RCC 7860 (cell line): ENCODE data around the gene RNASEH2B.

Experiments used
- DNase-seq: peaks from one replicate; pipeline ENCODE4 v3.0.0-alpha.2; 2015; ENCODE audit warnings: low spot score
- FAIRE-seq: peaks from 2 replicates; lab custom pipeline; 2012; peaks lifted over from hg19 to GRCh38; lab: Jason Lieb, UNC

The RNASEH2B gene

GRCh38 chr13:50909605-50910484, at the start of gene RNASEH2B:
TSS of gene RNASEH2B (plus strand) at chr13:50909791. CDS start at chr13:50910077, 286 bp downstream.
- DNase-seq (peak; percentile 17), FAIRE-seq (no peak)

DNA sequence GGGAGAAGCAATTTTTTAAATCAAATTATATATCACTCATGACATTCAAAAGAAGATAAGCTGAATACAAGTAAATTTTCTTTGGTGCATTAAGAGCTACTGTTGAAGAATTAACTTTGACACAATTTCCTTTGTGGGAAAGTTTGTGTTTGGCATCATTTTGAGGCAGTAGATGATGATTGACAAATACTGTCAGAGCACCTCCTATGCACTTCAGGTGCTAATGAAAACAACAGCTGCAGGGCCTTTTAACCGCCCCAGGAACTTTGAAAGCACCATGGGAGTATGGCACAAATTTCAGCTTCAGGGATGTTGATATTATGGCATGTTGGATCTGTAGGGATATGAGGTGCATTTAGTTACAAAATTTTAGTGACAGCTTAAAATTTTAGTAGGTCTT, 45.1 kb upstream of the RNASEH2B start:
- FAIRE-seq: no peak
- no peak for DNase-seq

- FAIRE-seq (no peak), DNase-seq (no peak)
These were observed 42.6 kb upstream of the RNASEH2B start for GRCh38 chr13:50866817-50867636.

GRCh38 chr13:50867637-50867945, 42.0 kb upstream of the RNASEH2B start:
- no peak for FAIRE-seq
- no peak for DNase-seq

GRCh38 chr13:50871405-50871804, 38.2 kb upstream of the RNASEH2B start:
- no peak for FAIRE-seq

DNA sequence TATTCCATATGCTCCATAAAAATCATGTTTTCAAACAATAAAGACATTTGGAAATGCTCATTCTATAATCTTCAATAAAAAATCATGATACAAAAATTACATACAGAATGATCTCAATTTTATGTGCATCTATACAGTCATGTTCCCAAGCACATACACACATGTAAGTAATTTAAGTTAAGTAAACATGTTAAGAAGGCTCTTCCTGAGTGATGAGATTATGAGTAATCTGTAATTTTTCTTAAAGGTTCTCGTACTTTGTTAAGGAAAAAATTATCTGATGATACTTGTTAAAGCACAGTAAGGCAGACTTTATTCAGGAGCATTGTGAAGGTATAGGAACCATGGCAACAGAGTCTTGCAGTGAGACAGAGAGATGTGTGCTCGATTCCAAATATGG, 36.1 kb upstream of the RNASEH2B start:
- FAIRE-seq (no peak), DNase-seq (no peak)

More at GRCh38 chr13:50871405-50871804, 38.2 kb upstream of the RNASEH2B start:
- DNase-seq: no peak

DNA sequence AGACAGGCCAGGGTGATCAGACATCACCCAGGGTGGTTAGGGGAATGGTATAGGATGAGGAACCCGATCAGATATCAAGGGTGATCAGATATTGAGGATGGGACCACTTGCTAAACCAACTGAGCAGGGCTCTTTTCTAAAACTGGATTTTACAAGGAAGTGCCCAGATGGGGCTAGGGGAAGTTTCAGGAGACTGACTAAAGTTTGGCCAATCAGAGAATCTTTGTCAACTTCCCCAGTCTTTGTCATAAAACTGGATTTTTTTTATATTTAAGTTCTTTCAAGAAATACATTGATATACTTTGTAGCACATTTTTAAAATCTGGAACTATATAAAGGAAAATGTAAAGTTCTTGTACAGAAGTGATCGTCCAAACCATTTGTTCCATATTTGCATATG, 35.6 kb upstream of the RNASEH2B start:
- no peak for FAIRE-seq
- DNase-seq: no peak

DNA sequence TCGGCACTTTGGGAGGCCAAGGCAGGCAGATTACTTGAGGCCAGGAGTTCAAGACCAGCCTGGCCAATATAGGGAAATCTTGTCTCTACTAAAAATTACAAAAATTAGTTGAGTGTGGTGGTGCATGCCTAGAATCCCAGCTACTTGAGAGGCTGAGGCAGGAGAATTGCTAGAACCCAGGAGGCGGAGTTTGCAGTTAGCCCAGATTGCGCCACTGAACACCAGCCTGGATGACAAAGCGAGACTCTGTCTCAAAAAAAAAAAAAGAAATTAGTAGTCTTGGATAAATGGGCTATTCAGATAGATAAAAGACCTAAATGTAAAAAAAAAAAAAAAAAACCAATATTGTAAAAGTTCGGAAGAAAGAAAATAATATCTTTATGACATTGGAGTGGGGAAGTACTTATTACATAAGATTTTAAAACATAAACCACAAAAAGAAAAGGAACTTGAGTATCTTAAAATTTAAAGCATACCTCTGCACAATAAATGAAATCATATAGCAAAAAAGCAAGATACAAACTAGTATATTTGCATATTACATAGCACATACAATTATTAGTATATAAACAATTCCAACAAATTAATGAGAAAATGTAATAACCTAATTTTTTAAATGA, 26.7 kb upstream of the RNASEH2B start:
- FAIRE-seq (no peak), DNase-seq (no peak)

DNA sequence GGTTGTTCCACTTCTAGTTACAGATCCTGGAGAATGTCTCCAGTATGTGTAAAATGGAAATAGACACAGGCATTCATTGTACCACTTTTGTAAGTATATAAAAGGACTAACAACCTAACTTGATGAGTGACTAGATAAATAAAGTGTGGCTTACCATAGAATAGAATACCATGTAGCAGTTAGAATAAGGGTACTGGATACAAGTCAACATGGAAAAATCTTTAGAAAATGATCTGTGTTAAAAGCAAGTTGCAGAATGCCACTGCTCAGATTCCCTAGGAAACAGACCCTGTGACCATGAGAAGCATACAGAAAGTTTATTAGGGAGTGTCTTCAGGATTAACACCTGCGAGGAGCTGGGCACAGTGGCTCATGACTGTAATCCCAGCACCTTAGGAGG, 25.9 kb upstream of the RNASEH2B start:
- FAIRE-seq: no peak
- no peak for DNase-seq

DNA sequence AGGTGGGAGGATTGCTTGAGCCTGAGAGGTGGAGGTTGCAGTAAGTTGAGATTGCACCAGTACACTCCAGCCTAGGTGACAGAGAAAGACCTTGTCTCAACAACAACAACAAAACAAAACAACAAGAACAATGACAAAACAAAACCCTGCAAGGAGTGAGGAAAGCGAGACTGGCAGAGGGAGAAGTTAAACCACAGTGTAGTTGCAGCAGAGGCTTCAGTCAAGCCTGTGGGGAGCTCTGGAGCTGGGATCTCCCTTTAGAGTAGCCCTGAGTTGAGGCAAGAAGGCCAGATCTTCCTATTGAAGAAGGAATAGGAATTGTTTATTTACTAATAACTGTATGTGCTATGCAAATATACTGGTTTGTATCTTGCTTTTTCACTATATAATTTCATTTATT, 25.3 kb upstream of the RNASEH2B start:
- FAIRE-seq (no peak), DNase-seq (no peak)

DNA sequence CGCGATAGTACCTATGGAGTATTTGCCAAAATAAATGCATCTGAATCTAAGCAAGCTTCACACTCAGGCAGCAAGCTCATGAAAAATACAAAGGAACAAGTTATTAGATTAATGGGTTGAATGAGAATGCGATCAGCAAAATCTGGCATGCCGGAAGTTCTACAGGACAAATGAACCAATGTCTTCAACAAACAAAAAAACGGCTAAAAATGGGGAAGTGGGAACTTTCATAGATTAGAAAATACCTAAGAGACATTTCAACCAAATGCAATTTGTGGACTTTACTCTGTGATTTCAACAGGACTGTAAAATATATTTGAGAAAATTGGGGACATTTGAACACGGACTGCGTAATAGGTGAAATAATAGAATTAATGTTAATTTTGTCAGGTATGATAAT, 22.4 kb upstream of the RNASEH2B start:
- no peak for FAIRE-seq

DNA sequence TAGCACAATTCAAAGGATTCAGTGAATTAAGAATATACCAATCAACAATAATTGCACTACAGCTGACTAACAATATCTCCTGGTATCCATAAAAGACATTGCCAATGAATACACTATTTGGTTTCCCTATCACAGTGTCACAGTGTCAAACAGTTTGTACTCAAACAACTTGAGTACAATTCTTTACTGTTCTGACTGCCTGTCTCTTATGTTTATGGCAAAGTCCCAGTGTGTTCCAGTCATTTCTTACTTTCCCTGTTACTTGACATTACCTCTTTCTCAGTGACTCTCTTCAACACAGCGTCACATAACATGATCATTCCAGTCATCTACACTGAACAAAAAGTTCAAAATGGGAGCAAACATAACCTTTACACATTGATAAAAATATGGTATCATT, 21.2 kb upstream of the RNASEH2B start:
- DNase-seq (no peak), FAIRE-seq (no peak)

More for the DNA sequence above, 22.4 kb upstream of the RNASEH2B start:
- no peak for DNase-seq

DNA sequence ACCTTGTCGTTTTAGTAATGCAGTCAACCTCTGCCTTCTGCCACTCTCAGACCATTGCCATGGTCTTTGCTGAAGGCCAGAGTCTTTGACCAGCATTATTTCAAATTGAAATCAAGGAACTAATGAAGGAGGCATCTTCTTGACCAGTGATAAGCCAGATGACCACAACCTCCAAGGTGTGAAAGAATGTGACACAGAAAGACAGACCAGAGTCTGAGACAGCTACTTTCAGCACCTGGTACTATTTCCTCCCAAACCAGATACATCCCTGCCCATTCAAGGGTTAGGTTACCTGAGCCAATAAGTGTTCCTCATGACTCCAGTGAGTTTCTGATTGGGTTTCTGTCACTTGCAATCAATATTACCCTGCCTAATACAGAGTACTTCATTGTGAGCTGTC, 20.3 kb upstream of the RNASEH2B start:
- FAIRE-seq (no peak), DNase-seq (no peak)

DNA sequence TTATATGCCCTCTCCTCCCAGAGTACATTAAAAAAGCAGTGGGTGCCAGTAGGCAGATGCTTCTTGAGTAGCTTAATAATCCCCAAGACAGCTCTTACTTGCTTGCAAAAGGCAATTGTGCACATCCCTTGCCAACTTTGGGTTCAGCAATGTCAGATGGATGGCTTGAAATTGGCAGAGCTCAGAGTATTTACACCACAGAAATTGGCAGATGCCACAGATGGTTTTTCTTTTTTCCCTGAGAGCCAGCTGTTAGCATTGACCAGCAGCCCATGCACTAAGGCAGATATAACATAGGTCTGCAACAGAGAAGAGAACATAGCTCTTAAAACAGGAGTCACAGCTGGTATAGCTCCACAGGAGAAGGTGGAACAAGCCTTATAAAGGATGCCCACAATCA, 18.4 kb upstream of the RNASEH2B start:
- DNase-seq: no peak

DNA sequence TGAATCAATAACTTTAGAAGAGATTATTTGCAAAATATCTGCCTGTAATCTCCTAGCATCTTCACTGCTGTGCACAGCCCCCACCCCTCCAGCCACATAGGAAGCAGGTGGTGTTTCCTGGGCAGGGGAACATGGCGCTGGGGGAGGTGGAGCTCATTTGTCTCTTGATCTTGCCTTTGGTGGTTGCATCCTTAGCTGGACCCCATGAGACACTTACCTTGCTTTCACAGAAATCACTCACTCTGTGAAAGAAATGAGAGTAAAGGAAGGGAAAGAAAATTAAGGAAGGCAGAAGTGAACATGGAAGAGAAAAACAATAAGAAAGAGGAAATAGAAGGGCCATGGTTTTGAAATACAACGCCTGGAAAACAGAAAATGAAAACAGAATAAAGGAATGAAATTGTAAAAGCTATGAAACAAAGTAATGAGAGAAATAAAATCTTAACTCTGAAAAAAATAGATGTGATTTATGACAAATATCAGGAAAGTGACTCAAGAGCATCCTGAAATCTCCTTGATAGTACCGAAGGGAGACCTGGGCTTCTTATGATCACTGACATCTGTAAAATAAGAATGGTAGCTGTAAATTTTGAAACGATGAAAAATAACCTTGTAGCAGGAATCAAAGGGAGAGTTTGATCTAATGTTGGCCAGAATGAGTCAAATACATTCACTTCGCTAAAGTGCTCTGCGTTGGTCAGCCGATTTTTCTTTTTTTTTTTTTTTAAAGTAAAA, 17.2 kb upstream of the RNASEH2B start:
- DNase-seq (no peak), FAIRE-seq (no peak)

More for the DNA sequence above, 18.4 kb upstream of the RNASEH2B start:
- no peak for FAIRE-seq

DNA sequence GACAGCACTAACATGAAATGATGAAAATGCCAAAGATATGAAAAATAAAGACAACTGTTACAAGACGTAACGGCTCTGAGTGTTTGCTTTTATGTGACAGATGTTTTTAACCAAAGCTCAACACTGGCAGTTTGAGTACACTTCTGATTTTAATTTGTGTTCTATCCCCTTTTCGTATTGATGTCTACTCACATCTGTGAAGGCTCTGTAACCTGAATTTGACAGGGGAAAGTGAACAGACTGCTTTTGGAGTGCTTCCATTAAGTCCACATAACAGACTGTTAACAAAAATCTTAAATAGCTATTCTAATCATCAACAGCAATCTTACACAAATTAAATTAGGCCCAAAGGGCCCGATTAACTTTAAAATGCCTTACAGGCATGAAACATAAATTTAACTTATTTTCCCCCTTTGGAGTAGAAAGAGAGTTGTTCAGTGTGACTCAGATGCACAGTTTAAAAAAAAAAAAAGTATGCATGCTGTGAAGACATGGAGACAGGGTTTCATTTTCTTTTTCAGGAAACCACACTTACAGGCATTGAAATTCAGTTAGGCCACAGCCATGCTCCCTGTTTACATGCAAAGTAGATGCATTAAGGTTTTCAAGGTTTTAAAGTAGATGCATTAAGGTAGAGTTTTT, 16.3 kb upstream of the RNASEH2B start:
- DNase-seq (no peak), FAIRE-seq (no peak)

- DNase-seq (no peak), FAIRE-seq (no peak)
These were observed 15.6 kb upstream of the RNASEH2B start for GRCh38 chr13:50894012-50894411.

- DNase-seq: no peak
- no peak for FAIRE-seq
These were observed 15.1 kb upstream of the RNASEH2B start for GRCh38 chr13:50894504-50894903.

- no peak for FAIRE-seq
- no peak for DNase-seq
These were observed 11.3 kb upstream of the RNASEH2B start for GRCh38 chr13:50898338-50898737.

GRCh38 chr13:50901701-50902100, 7.9 kb upstream of the RNASEH2B start:
- no peak for FAIRE-seq
- no peak for DNase-seq
